Hepatocyte (in vitro differentiated cells): Measurements from ENCODE around the gene KCND3. TPM values are rescaled to one million over a fixed set of nuclear protein-coding genes. Genes with fewer than 3 reads are reported as not detected.

Experiments
- DNase-seq: peaks from one replicate; pipeline ENCODE4 v3.0.0-alpha.2; 2016; ENCODE audit warnings: low spot score
- H2AFZ ChIP-seq: fragments of 200-600 bp; sonication (generic); 2 replicates; pipeline ENCODE4 v1.6.0; 2016; ENCODE audit warnings: antibody characterized with exemption, mild to moderate bottlenecking
- H3K27ac ChIP-seq: fragments of 200-600 bp; sonication (generic); 2 replicates; pipeline ENCODE4 v1.5.1; 2016; ENCODE audit warnings: mild to moderate bottlenecking
- H3K27me3 ChIP-seq: fragments of 200-600 bp; sonication (generic); 2 replicates; pipeline ENCODE4 v1.6.1; 2016
- H3K36me3 ChIP-seq: fragments of 200-600 bp; sonication (generic); replicated peaks from 2 replicates; pipeline ENCODE4 v1.5.1; 2016; ENCODE audit warnings: low read depth; ENCODE audit not compliant: insufficient read depth
- H3K4me1 ChIP-seq: fragments of 200-600 bp; sonication (generic); 2 replicates; pipeline ENCODE4 v1.5.1; 2016; ENCODE audit warnings: mild to moderate bottlenecking, moderate library complexity; ENCODE audit not compliant: insufficient read depth
- H3K4me2 ChIP-seq: fragments of 200-600 bp; sonication (generic); 2 replicates; pipeline ENCODE4 v1.6.0; 2016
- H3K4me3 ChIP-seq: fragments of 200-600 bp; sonication (generic); 2 replicates; pipeline ENCODE4 v1.5.1; 2016; ENCODE audit warnings: mild to moderate bottlenecking
- H3K79me2 ChIP-seq: fragments of 200-600 bp; sonication (generic); 2 replicates; pipeline ENCODE4 v1.6.0; 2017; ENCODE audit warnings: mild to moderate bottlenecking
- H3K9me2 ChIP-seq: fragments of 200-600 bp; sonication (generic); replicated peaks from 2 replicates; pipeline ENCODE4 v1.6.0; 2017; ENCODE audit warnings: mild to moderate bottlenecking; ENCODE audit not compliant: insufficient read depth
- H3K9me3 ChIP-seq: fragments of 200-600 bp; sonication (generic); 2 replicates; pipeline ENCODE4 v1.5.1; 2016; ENCODE audit warnings: low read depth, mild to moderate bottlenecking
- H4K20me1 ChIP-seq: fragments of 200-600 bp; sonication (generic); 2 replicates; pipeline ENCODE4 v1.6.0; 2016; ENCODE audit warnings: mild to moderate bottlenecking; ENCODE audit not compliant: insufficient read depth, poor library complexity, severe bottlenecking
- EZH2 ChIP-seq: fragments of 200-600 bp; sonication (generic); IDR thresholded peaks from 2 replicates; pipeline ENCODE4 v1.6.1; 2016; ENCODE audit warnings: antibody characterized with exemption, mild to moderate bottlenecking, borderline replicate concordance
- EZH2phosphoT487 ChIP-seq: fragments of 200-600 bp; sonication (generic); IDR thresholded peaks from one replicate; pipeline ENCODE4 v1.6.1; 2018; ENCODE audit warnings: antibody characterized with exemption, mild to moderate bottlenecking, low read depth, moderate library complexity; ENCODE audit not compliant: unreplicated experiment, severe bottlenecking
- WGBS: methylation state at CpG from one replicate; pipeline ENCODE4 v1.1.6; 2016; ENCODE audit warnings: low lambda C conversion rate; ENCODE audit errors: missing lambda C conversion rate; 5-methylcytosine and 5-hydroxymethylcytosine counted together
- polyA plus RNA-seq: library from polyadenylated mRNA; unstranded; fragments of >200 nt; fragmentation: Nextera tagmentation; extraction: Ambion mirVana; gene quantifications from 2 replicates; pipeline ENCODE4 v1.2.1, GENCODE V29; 2016
- total RNA-seq: library from RNA; depleted of rRNA; stranded (reverse); fragments of >200 nt; gene quantifications from 2 replicates; pipeline ENCODE4 v1.2.3, GENCODE V29; 2014
- TF ChIP-seq, protein P1 (sequence below): fragments of 200-600 bp; sonication (generic); IDR thresholded peaks from 2 replicates; pipeline ENCODE4 v1.5.1; 2016; ENCODE audit warnings: antibody characterized with exemption, mild to moderate bottlenecking; ENCODE audit not compliant: poor library complexity

Gene KCND3
- total and polyA plus RNA-seq, 2 experiments from 2014 or later, result 1.4 to 2.7 TPM

DNA sequence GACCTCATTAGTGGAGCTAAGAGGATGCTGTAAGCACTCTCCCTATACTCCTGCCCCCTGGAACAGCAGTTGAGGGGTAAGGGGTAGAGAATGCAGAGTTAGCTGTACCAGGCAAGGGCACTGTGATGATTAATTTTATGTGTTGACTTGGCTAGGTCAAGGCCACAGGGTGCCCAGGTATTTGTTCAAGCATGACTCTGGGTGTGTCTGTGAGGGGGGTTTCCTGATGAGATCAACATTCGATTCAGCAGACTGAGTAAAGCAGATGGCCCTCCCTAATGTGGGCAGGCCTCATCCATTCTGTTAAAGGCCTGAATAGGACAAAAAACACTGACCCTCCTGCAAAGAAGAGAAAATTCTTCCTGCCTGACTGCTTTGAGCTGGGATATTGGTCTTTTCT lies 110.8 kb downstream of the KCND3 start:
- Histone ChIP-seq H3K4me1 (no peaks in the 10 kb centered on the region), H3K27me3 (peaks cover 13% of the 10 kb centered on the region), H3K9me3 (no peaks in the 10 kb centered on the region), H3K27ac (no peak overlapping the region), H3K4me3 (no peak overlapping the region), H3K9me2 (no peaks in the 10 kb centered on the region), H2AFZ (no peak overlapping the region), H4K20me1 (no peaks in the 10 kb centered on the region), H3K36me3 (no peaks in the 10 kb centered on the region), H3K4me2 (no peak overlapping the region), H3K79me2 (no peaks in the 10 kb centered on the region)
- TF ChIP-seq, protein P1, sequence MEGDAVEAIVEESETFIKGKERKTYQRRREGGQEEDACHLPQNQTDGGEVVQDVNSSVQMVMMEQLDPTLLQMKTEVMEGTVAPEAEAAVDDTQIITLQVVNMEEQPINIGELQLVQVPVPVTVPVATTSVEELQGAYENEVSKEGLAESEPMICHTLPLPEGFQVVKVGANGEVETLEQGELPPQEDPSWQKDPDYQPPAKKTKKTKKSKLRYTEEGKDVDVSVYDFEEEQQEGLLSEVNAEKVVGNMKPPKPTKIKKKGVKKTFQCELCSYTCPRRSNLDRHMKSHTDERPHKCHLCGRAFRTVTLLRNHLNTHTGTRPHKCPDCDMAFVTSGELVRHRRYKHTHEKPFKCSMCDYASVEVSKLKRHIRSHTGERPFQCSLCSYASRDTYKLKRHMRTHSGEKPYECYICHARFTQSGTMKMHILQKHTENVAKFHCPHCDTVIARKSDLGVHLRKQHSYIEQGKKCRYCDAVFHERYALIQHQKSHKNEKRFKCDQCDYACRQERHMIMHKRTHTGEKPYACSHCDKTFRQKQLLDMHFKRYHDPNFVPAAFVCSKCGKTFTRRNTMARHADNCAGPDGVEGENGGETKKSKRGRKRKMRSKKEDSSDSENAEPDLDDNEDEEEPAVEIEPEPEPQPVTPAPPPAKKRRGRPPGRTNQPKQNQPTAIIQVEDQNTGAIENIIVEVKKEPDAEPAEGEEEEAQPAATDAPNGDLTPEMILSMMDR, result no peak
- no peak for TF ChIP-seq EZH2phosphoT487
- TF ChIP-seq EZH2, result no peak
- no peak for DNase-seq
- WGBS, result 71% methylated on average over 1 of the region's 1 CpG

DNA sequence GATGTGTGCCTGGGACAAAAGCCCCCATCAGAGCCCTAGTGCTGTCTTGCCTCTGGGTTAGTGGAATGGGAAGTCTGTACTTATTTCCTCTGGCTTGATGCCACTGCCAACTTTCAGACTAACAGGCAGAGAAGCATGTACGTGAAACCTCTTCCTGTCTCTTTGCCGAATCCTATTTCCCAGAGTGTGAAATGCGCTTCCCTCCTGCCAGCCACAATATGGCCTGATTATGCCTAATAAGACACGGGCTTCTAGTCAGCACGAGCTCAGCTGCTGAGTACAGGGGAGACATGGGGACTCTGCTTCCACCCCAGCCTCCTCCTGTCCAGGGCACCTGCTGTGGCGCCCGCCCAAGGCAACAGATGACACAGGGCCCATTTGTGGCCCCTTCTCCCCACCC lies 111.4 kb downstream of the KCND3 start:
- Histone ChIP-seq H4K20me1 (no peaks in the 10 kb centered on the region), H3K9me3 (no peaks in the 10 kb centered on the region), H3K4me3 (no peak overlapping the region), H3K27ac (no peak overlapping the region), H2AFZ (no peak overlapping the region), H3K79me2 (no peaks in the 10 kb centered on the region), H3K9me2 (no peaks in the 10 kb centered on the region), H3K36me3 (no peaks in the 10 kb centered on the region), H3K4me2 (no peak overlapping the region), H3K4me1 (no peaks in the 10 kb centered on the region), H3K27me3 (peaks cover 13% of the 10 kb centered on the region)
- 88% methylated on average over 7 of the region's 7 CpGs for WGBS
- no peak for TF ChIP-seq EZH2
- TF ChIP-seq, protein P1, result no peak
- no peak for TF ChIP-seq EZH2phosphoT487
- DNase-seq, result no peak

DNA sequence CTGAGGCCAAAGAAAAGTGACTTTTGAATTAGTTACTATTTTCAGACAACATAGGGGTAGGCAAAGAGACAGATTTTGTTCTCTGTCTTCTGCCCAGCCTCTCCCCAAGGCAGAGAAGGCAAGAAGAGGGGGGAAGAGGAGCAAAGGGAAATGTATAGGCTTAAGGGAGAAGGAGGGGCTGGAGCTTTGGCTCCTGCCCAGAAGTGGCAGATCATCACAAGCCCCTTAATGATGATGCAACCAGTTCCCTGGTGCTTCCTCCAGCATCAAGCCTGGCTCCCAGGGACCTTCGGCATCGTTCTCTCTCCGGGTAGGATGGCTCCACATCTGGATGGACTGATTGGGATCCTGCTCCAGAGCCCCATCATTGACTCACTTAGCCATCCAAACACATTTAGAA lies 112.8 kb downstream of the KCND3 start:
- no peak overlapping the region for H3K4me3 ChIP-seq
- H3K27ac ChIP-seq, result no peak overlapping the region
- H3K4me1 ChIP-seq, result no peaks in the 10 kb centered on the region
- no peak for TF ChIP-seq EZH2
- TF ChIP-seq EZH2phosphoT487, result no peak
- WGBS, result 97% methylated on average over 3 of the region's 3 CpGs
- H3K27me3 ChIP-seq, result peaks cover 15% of the 10 kb centered on the region
- no peaks in the 10 kb centered on the region for H3K79me2 ChIP-seq
- no peak overlapping the region for H3K4me2 ChIP-seq
- H4K20me1 ChIP-seq, result no peaks in the 10 kb centered on the region
- H2AFZ ChIP-seq, result no peak overlapping the region
- H3K36me3 ChIP-seq, result no peaks in the 10 kb centered on the region
- no peaks in the 10 kb centered on the region for H3K9me3 ChIP-seq
- DNase-seq, result no peak
- no peaks in the 10 kb centered on the region for H3K9me2 ChIP-seq

DNA sequence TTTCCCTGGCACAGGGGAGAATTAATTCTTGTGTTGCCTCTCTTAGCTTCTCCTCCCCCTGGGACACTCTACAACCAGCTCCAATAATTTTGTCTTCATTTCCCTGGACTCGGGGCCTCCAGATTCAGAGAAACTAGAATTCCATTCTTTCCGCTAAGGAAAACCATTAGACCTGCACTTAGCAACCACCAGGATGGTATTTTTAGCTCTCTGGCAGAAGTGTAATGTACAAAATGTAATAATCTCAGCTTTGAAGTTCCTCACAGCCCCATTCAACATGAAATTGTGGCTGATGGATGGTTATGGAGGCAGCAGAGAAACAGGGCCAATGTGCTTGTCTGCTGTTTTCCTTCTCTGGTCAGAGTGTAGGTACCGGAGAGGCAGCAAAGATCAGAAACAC lies 113.8 kb downstream of the KCND3 start:
- Histone ChIP-seq H3K9me2 (no peaks in the 10 kb centered on the region), H3K79me2 (no peaks in the 10 kb centered on the region), H3K36me3 (no peaks in the 10 kb centered on the region), H3K9me3 (no peaks in the 10 kb centered on the region), H3K4me1 (no peaks in the 10 kb centered on the region), H2AFZ (no peak overlapping the region), H3K4me2 (no peak overlapping the region), H3K27me3 (peaks cover 21% of the 10 kb centered on the region), H4K20me1 (no peaks in the 10 kb centered on the region), H3K27ac (no peak overlapping the region), H3K4me3 (no peak overlapping the region)
- WGBS, result 92% methylated on average over 3 of the region's 3 CpGs
- TF ChIP-seq, protein P1, result no peak
- DNase-seq, result no peak
